GM19351 (cell line): ENCODE results near the gene ENPP3.
"Not testable (repeated sequence)": the region's sequence is repeated elsewhere in the genome, so short reads cannot be mapped to it uniquely, and the experiment has no call there.

Experiments used
- ATAC-seq: cut with Tn5 transposase; IDR thresholded peaks from one replicate; pipeline ENCODE4 v1.9.1; 2021; ENCODE audit warnings: mild to moderate bottlenecking, moderate library complexity; ENCODE audit not compliant: unreplicated experiment

Gene ENPP3

DNA sequence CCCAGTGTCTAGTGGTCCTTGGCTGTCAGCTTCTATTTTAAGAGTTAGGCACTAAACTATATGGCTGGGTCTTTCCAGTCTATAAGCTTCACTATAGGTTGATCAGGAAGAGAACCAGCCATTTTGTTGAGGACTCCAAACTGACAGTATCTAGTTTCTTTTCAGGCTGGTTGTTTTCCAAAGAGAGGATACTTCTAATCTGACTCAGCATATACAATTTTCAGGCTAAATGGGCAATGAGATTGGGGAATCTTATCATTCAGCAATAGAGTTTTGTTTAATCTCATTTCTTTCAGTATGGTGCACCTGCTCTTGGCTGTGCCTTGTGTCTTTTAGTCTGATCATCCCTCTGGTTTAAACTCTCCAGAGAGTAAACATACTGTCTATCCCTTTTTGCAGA, 94.1 kb downstream of the ENPP3 start:
- ATAC-seq: no peak

DNA sequence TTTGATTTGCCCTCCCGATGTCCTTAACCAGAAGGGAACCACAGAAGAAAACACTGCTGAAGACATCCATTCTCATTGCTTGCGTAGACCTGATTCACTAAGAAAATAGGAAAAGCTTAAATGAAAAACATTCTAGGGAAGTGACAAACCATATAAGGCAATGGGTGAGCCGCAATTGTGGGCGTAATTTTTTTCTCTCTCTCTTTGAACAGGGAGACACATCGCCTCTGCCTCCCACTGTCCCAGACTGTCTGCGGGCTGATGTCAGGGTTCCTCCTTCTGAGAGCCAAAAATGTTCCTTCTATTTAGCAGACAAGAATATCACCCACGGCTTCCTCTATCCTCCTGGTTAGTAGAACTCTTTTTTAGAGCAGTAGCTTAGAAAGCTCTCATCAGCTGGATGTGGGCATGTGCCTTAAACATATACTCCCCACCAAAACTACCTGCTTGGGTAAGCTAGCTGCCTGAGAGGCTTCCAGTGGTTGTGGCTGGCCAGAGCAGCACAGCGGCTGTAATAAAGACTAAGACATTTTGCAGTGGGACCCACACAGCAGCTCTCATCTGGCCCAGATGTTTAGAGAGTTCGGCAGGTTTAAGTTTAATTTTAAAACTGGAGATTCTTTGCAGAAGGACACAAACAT, 96.4 kb downstream of the ENPP3 start:
- no peak for ATAC-seq

DNA sequence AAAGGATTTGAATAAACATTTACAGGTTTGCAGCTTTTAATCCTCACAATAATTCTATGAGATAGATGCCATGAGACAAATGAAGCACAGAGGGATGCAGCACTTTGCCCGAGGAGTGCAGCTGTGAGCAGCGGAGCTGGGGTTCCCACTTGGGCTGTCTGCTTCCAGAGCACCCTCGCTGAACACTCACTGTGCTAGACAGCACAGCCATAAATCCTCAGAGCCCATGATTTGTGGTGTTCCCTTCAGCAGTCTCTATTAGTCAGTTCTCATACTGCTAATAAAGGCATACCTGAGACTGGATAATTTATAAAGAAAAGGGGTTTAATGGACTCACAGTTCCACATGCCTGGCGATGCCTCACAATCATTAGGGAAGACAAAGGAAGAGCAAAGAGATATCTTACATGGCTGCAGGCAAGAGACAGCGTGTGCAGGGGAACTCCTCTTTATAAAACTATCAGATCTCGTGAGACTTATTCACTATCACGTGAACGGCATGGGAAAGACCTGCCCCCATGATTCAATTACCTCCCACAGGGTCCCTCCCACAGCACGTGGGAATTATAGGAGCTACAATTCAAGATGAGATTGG, 99.0 kb downstream of the ENPP3 start:
- no peak for ATAC-seq

DNA sequence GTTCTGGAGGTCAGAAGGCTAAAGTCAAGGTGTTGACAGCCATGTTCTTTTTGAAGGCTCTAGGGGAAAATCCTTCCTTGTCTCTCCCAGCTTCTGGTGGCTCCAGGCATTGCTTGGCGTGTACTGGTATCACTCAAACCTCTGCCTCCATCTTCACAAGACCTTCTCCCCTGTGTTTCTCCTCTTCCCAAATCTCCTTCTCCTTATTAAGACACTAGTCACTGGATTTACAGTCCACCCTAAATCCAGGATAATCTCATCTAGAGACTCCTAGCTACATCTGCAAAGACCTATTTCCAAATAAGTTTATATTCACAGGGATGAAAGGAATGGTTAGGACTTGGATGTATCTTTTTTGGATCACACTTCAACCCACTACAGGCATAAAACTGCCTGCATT, 99.7 kb downstream of the ENPP3 start:
- ATAC-seq: no peak

DNA sequence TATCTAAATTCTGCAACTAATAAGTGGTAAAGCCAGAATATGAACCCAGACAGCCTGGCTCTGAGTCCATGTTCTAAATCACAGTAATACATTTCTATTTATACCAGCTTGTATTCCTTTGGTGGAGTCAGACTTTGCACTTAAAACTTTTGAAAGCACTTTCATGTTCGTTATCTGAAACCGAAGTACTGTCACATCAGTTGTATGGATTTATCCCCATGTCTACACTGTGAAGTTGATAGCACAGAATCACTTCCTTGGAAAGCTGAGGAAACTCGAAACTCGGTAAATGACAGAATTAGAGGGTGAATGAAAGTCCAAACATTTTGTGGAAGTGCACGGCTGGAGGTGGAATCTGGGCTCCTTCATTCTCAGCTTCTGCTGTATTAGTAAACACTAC, 102.0 kb downstream of the ENPP3 start:
- ATAC-seq: no peak

DNA sequence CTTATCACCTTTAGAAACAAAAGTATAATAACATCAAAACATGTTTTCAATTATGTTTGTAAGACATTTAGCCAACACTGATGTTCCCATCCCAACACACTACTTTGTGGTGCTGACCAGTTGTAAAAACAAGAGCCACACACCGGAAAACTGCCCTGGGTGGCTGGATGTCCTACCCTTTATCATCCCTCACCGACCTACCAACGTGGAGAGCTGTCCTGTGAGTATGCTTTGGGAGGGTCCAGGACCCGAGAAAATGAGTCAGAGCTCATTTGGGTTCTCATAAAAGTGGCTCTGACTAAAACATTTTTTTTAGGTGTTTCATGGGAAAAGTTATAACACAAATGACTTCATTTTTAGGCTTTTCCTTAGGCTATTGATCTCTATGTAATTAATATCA, 103.1 kb downstream of the ENPP3 start:
- no peak for ATAC-seq

DNA sequence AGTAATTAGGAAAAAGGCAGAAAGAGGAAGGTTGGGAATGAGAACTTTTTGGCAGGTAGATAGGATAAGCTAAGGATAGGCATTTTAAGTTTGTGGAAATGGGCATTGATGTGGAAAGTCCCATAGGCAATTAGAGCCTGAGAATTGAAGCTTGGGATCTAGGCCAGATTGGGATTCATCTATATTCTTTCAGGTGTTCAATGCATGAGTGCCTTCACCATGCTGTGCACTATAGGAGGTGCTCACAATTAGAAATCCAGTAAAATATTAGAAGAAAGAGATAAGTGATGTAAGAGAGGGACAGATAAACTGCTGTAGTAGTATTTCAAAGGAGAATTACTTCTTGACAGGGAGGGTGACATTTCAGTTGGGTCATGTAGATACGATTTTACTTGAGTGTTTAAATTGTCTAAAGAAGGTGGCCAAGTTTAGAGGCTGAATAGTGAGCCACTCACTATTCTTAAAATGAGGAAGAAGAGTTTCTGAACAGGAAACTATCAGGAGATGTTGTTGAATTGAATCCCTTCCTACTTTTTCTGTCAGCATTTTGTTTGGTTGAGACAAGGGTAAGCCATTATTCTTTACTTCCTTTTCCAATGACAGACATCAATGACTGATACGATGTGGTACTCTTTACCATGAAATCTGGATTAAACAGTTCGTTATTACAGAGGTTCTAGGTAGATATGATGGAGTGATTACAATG, 104.7 kb downstream of the ENPP3 start:
- no peak for ATAC-seq

DNA sequence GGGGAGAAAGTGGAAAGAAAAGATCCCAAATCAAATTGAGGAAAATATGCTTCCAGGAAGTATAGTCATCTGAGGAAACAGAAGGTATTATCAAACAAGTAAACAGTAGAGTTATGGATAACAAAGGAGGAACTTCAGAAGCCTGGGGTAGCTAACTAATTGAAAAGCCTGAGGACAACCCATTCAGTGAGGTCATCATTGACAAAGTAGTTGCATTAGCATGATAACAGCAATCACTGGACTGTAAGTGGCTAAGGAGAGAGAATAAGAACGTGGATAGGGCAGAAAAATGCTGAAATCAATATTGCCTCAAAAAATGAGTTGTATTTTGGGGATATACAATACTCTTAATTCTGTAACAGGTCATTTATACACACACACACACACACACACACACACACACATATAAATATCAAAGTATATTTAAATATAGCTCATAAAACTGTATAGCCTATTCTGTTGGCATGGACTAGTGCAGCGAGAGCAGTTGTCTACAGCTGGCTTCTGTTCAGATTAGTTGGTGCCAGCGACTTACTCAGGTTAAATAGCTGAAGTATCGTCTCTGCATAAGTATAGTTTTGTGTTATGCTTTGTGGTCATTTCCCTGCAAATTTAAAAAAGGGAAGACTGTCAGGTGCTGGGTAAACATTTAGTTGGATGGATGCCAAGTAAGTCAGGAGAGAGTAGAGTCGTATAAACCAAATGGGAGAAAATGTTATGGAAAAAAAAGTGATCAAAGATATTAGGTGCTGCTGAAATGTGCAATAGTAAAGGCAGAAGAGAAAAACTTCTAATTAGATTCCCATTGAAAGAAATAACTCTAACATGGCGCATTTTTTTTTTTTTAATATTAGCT, 107.6 kb downstream of the ENPP3 start:
- no peak for ATAC-seq

DNA sequence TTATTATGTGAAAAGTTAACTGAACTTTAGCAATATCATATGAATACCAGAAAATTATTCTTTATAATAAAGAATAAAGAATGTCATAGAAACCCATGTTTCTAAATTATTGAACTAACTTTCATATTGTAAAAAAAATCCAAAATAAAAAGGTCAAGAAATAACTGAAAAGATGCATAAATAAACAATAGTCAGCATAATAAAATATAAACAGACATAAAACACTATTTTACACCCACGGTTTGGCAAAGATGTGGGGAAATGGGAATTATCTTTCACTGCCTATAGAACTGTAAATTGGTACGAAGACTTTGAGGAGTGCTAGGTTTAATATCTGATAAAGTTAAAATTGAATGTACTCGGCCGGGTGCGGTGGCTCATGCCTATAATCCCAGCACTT, 108.4 kb downstream of the ENPP3 start:
- ATAC-seq: no peak

DNA sequence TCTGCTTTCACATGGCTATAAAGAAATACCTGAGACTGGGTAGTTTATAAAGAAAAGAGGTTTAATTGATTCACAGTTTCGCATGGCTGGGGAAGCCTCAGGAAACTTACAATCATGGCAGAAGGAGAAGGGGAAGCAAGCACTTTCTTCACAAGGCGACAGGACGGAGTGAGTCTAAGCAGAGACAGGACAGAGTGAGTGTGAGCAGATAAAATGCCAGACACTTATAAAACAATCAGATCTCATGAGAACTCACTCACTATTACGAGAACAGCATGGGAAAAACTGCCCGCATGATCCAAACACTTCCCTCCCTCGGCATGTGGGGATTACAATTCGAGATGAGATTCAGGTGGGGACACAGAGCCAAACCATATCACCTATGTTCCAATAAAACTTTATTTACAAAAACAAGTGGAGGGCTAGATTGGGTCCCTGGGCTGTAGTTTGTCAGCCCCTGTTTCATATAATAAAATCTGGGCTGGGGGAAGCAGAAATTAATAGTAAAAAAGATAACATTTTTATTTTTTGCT, 110.8 kb downstream of the ENPP3 start:
- ATAC-seq: no peak

DNA sequence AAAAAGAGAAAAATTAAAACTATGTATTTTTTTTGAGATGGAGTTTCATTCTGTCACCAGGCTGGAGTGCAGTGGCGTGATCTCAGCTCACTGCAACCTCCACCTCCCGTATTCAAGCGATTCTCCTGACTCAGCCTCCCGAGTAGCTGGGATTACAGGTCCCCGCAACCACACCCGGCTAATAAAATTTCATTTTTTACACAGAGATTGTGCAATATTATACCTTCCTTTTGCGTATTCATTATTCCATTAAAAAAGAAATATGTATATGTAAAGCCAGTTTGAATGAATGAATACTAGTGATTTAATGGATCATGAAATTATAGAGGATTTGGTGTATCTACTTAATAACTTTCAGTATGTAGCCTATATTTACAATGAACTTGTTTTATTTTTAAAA, 111.9 kb downstream of the ENPP3 start:
- ATAC-seq: no peak

DNA sequence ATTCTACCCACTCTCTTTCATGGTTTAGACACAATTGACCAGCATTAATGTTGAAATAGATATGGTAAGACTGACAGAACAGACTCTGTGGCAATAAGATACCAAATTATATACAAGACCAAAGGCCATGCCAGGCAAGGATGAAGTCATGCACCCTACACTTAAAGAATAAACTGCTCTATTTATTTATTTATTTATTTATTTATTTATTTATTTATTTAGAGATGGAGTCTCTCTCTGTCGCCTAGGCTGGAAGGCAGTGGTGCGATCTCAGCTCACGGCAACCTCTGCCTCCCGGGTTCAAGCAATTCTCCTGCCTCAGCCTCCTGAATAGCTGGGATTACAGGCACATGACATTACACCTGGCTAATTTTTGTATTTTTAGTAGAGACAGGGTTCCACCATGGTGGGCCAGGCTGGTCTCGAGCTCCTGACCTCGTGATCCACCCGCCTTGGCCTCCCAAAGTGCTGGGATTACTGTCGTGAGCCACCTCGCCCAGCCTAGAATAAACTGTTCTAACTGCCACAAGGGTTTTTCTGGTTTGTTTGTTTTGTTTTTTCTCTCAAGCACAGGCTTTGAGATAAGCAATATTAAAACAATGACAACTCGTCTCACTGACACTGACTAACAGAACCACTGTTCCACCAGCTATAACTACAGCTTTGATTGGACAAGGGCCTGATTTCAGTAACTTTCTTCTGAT, 114.1 kb downstream of the ENPP3 start:
- not testable (repeated sequence) for ATAC-seq

DNA sequence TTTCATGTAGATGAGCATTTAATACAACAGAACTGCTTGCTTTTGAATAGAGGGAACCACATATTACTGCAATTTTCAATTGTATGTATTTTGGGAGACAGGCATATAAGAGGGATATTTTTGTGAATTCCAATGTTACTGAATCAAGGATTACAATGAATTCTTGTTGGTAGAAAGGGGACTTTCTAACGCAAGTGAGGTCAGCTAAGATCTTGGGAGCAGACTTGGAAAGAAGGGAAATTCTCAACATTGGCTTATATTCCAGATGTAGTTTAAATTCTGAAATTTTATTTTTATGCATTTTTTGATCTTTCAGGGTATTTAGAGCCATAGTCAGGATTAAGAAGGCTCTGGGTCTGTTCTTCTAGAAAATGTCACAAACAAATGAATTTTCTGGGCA, 117.0 kb downstream of the ENPP3 start:
- no peak for ATAC-seq

DNA sequence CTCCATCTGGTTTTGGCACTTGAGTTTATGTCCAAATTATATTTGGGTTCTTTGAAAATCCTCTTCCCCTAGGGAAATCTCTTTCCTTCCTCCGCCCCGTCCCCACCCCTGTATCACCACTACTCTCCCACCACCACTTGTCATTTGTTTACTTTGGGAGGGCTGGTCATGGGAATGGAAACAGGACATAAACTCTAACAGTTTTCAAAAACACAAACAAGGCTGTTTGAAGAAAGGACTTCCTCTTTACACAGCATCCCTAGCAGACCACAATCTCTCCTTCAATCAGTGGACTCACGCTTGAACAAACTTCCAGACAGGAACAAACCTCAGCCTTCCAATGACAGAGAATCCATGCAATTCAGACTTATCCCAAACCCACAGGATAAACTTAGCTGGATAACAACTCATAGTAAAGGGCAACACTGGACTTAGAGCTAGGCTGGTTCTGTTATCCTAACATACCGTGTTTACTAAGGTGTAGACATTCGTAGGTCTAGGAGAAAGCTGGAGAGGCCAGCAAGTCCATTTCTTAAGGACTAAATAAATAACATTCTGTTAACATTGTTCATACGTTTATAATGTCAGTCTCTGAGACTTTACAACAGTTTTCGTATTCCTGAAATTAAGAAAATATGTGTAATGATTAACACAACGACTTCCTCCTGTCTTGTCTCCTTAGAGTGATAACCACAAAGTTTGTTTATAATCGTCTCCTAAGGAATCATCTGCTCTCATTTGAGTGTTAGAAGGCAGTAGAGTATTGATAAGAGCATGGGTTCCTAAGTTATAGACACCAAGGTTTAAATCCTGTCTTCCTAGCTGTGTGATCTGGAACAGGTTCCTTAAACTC, 117.8 kb downstream of the ENPP3 start:
- no peak for ATAC-seq

DNA sequence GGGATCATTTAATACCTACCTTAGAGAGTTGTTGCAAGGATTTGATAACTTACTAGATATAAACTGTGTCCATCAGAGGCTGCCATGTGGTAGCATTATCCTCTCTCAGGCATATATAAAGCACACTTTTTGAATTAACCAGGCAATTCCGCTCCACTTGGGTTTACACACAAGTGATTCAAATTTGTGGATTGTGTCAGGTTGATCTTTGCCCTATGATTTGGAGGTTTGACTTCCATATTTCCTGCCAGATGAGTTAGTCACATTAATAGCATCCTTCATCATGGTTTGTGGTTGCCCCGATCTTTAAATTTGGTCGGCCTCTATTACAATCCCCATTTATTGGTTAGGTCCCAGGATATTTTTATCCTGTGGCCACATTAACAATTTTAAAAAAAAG, 118.5 kb downstream of the ENPP3 start:
- no peak for ATAC-seq

DNA sequence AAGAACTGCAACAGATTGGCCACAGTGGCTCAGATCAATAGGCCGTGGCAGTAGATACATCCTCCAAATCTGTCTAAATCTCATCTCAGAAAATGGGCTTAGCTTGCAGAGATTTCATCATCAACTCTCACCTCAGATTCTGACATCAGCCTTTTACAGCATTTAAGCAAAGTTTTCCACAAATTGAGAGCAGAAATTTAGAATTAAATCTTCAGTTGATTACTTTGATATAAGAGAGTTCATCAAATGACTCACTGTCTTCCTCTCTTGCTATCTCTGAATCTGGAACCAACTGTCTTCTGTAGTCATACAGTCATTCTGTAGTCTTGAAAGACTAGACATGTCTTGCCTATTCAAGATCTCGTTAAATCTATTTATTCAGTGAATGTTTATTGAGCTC, 118.9 kb downstream of the ENPP3 start:
- no peak for ATAC-seq

DNA sequence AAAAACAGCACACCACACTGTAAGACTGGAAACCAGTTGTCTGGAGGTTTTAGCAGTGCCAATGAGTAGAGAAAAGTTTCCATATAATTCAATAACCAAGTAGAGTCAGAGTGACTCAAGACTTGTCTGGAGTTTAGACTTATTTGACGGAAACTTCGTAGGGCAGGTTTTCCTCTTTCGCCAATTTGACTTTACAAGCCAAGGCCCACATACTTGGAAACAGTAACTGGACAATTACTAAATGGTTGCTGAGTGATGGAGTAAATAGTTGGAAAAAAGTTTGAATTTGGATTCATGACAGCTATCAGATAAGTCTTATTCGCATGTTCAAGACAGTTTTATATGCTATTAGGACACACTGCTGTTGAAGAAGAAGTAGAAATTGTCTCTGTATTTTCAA, 121.8 kb downstream of the ENPP3 start:
- ATAC-seq: no peak

DNA sequence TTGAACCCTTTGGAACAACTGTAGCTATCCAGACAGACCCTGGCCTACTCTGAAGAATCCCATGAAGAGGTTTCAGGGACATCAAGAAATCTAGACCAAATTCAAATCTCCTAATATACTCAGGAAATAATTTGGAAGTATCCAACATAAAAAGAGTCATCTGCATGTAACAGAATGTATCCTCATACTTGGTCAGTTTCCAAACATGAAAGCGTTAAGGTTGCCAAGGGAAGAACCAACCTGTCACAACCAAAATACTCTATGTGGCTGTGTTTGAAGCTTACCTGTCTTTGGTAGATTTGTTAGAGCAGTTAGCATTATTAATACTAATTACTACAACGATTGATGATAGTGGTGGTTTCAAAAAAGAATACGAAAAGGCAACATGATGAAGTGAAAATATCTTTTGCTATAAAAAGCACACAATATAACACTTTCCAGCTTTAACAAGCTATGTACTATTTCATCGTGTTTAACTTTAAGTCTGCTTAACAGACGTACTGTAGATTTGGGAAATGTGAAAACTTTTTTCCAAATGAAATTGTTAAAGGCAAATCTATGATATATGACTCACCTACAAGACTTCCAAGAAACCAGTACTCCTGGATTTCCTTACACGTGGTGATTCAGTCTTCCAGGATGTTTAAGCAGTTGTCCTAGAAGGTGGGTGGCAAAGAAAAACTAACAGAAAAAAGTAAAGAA, 124.1 kb downstream of the ENPP3 start:
- no peak for ATAC-seq

DNA sequence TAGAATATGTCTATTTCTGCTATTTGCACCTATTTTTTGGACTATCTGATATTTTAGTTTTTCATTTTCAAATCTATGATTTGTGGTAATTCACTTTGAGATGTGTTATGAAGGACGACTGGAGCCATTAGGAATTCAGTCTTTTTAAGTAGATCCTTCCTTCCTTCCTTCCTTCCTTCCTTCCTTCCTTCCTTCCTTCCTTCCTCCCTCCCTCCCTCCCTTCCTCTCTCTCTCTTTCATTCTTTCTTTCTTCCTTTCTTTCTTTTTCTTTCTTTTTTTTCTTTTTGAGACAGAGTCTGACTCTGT, 124.6 kb downstream of the ENPP3 start:
- ATAC-seq: no peak
